Medulla oblongata (tissue), 1 donor: ENCODE data around the gene STEAP3.
"Not testable (repeated sequence)": the region's sequence is repeated elsewhere in the genome, so short reads cannot be mapped to it uniquely, and the experiment has no call there.

Experiments
- DNase-seq: peaks from one replicate; pipeline ENCODE4 v3.0.0-alpha.2; 2015; ENCODE audit errors: extremely low spot score

The STEAP3 gene

GRCh38 chr2:119261493-119262225, 38.0 kb downstream of the STEAP3 start:
- no peak for DNase-seq

- DNase-seq = no peak
Observed at GRCh38 chr2:119263025-119263424, 39.4 kb downstream of the STEAP3 start.

GRCh38 chr2:119263656-119264055, 40.0 kb downstream of the STEAP3 start:
- DNase-seq = peak; percentile 80

GRCh38 chr2:119264781-119265692, 41.4 kb downstream of the STEAP3 start:
- DNase-seq = no peak

GRCh38 chr2:119265693-119266066, 42.0 kb downstream of the STEAP3 start:
- DNase-seq = no peak

GRCh38 chr2:119266091-119266589, 42.5 kb downstream of the STEAP3 start:
- no peak for DNase-seq

GRCh38 chr2:119267604-119268003, 44.0 kb downstream of the STEAP3 start:
- no peak for DNase-seq

GRCh38 chr2:119276864-119277263, 53.2 kb downstream of the STEAP3 start:
- no peak for DNase-seq

- DNase-seq = not testable (repeated sequence)
Observed at GRCh38 chr2:119278385-119278784, 54.8 kb downstream of the STEAP3 start.

GRCh38 chr2:119278946-119279345, 55.3 kb downstream of the STEAP3 start:
- DNase-seq = no peak

GRCh38 chr2:119279666-119280065, 56.0 kb downstream of the STEAP3 start:
- no peak for DNase-seq

- DNase-seq = no peak
Observed at GRCh38 chr2:119280680-119281079, 57.0 kb downstream of the STEAP3 start.

GRCh38 chr2:119282146-119282995, 58.7 kb downstream of the STEAP3 start:
- DNase-seq = peak; percentile 48

- peak; percentile 92 for DNase-seq
Observed at GRCh38 chr2:119282996-119283511, 59.4 kb downstream of the STEAP3 start.

GRCh38 chr2:119283873-119284331, 60.3 kb downstream of the STEAP3 start:
- peak; percentile 93 for DNase-seq

- no peak for DNase-seq
Observed at GRCh38 chr2:119286661-119287060, 63.0 kb downstream of the STEAP3 start.

- DNase-seq = no peak
Observed at GRCh38 chr2:119288576-119288975, 64.9 kb downstream of the STEAP3 start.

GRCh38 chr2:119289093-119289492, 65.5 kb downstream of the STEAP3 start:
- peak; percentile 60 for DNase-seq

- no peak for DNase-seq
Observed at GRCh38 chr2:119289642-119290041, 66.0 kb downstream of the STEAP3 start.

- DNase-seq = peak; percentile 93
Observed at GRCh38 chr2:119290859-119291587, 67.4 kb downstream of the STEAP3 start.
